ENCODE results near the gene MAGEF1. TPM values are rescaled to one million over a fixed set of nuclear protein-coding genes. Genes with fewer than 3 reads are reported as not detected.

Gene MAGEF1
- total RNA-seq, 4 donors from 2014 or later, result 33.9 to 55.4 (median 49.0) TPM

GRCh38 chr3:184728010-184728527 lies 16.2 kb upstream of the MAGEF1 start:
- Histone ChIP-seq H3K4me1 (no peaks in the 10 kb centered on the region), H3K27ac (no peak overlapping the region), H3K27me3 (no peaks in the 10 kb centered on the region), H3K9me3 (no peaks in the 10 kb centered on the region), H3K4me3 (no peak overlapping the region), H3K36me3 (no peaks in the 10 kb centered on the region)
- TF ChIP-seq POLR2A (IDR thresholded peaks at IDR 0.05), result no peak
- TF ChIP-seq CTCF (IDR thresholded peaks at IDR 0.05), result no peak
- intact Hi-C loops (cut with DNase I; ENCODE audit: low total_unique reads), result no loop called here
- DNase-seq, result no peak

- H3K4me3 ChIP-seq, result no peak overlapping the region
- peak; percentile 70 to 82 for DNase-seq
- TF ChIP-seq CTCF (IDR thresholded peaks at IDR 0.05) (peak; percentile 74 to 82 (median 78)), POLR2A (IDR thresholded peaks at IDR 0.05) (no peak)
- H3K36me3 ChIP-seq, result no peaks in the 10 kb centered on the region
- no peaks in the 10 kb centered on the region for H3K9me3 ChIP-seq
- peak overlapping the region in 1 of 2 donors; percentile 40 for H3K27ac ChIP-seq
- no peaks in the 10 kb centered on the region for H3K4me1 ChIP-seq
- intact Hi-C loops (cut with DNase I; ENCODE audit: low total_unique reads), result no loop called here
- H3K27me3 ChIP-seq, result no peaks in the 10 kb centered on the region
Measured at GRCh38 chr3:184727357-184728009, 15.6 kb upstream of the MAGEF1 start.

GRCh38 chr3:184726497-184726896 lies 14.6 kb upstream of the MAGEF1 start:
- Histone ChIP-seq H3K27me3 (no peaks in the 10 kb centered on the region), H3K9me3 (no peaks in the 10 kb centered on the region), H3K36me3 (no peaks in the 10 kb centered on the region), H3K27ac (no peak overlapping the region), H3K4me3 (no peak overlapping the region), H3K4me1 (no peaks in the 10 kb centered on the region)
- no peak for DNase-seq
- TF ChIP-seq CTCF (IDR thresholded peaks at IDR 0.05) (no peak), POLR2A (IDR thresholded peaks at IDR 0.05) (no peak)
- intact Hi-C loops (cut with DNase I; ENCODE audit: low total_unique reads), result no loop called here

GRCh38 chr3:184725176-184725719 lies 13.4 kb upstream of the MAGEF1 start:
- Histone ChIP-seq H3K27me3 (no peaks in the 10 kb centered on the region), H3K4me1 (no peaks in the 10 kb centered on the region), H3K27ac (no peak overlapping the region), H3K9me3 (no peaks in the 10 kb centered on the region), H3K4me3 (no peak overlapping the region), H3K36me3 (no peaks in the 10 kb centered on the region)
- intact Hi-C loops (cut with DNase I; ENCODE audit: low total_unique reads), result no loop called here
- DNase-seq, result no peak
- TF ChIP-seq POLR2A (IDR thresholded peaks at IDR 0.05), result no peak
- no peak for TF ChIP-seq CTCF (IDR thresholded peaks at IDR 0.05)

- no peak for DNase-seq
- TF ChIP-seq POLR2A (IDR thresholded peaks at IDR 0.05) (no peak), CTCF (IDR thresholded peaks at IDR 0.05) (no peak)
- no peak overlapping the region for H3K4me3 ChIP-seq
- H3K27me3 ChIP-seq, result no peaks in the 10 kb centered on the region
- intact Hi-C loops (cut with DNase I; ENCODE audit: low total_unique reads), result no loop called here
- H3K9me3 ChIP-seq, result no peaks in the 10 kb centered on the region
- no peak overlapping the region for H3K27ac ChIP-seq
- H3K36me3 ChIP-seq, result no peaks in the 10 kb centered on the region
- H3K4me1 ChIP-seq, result no peaks in the 10 kb centered on the region
Measured at GRCh38 chr3:184724699-184725098, 12.8 kb upstream of the MAGEF1 start.
